NCI-H82 treated with DMSO at 0.1 percent for 48 hours (cell line): ENCODE data around the gene PTH1R.

Experiments
- DNase-seq: peaks from one replicate; lab custom pipeline; 2025; ENCODE audit not compliant: unreplicated experiment; lab: John Stamatoyannopoulos, UW

The PTH1R gene

DNA sequence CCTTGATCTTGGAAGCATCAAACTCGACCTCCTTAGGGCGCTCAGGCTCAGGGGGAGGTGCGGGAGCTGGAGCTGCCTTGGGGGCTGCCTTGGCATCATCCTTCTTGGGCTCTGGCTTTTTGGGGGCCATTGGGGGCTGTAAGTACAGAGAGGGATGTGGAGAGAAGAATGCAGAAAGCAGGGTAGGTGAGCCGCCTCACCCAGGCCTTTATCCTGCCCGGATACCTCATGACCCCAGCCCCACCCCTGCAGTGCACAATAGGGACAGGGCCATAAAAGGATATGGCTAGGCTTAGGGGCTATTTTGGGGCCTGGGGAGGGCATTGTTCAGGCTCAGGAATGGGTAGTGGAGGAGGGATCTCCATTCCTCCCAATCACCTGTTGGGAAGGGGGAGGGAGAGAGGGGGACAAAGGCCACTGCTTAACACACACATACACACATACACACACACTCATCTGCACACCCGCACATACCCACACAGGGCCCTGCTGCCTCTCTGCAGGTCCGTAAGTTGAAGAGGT is 14.2 kb upstream of the PTH1R start, which contains the start of gene MYL3:
TSS of gene MYL3 (minus strand) at position 184 of the 522 bp plus-strand sequence. CDS start at position 130, 54 bp downstream.
- DNase-seq = no peak

DNA sequence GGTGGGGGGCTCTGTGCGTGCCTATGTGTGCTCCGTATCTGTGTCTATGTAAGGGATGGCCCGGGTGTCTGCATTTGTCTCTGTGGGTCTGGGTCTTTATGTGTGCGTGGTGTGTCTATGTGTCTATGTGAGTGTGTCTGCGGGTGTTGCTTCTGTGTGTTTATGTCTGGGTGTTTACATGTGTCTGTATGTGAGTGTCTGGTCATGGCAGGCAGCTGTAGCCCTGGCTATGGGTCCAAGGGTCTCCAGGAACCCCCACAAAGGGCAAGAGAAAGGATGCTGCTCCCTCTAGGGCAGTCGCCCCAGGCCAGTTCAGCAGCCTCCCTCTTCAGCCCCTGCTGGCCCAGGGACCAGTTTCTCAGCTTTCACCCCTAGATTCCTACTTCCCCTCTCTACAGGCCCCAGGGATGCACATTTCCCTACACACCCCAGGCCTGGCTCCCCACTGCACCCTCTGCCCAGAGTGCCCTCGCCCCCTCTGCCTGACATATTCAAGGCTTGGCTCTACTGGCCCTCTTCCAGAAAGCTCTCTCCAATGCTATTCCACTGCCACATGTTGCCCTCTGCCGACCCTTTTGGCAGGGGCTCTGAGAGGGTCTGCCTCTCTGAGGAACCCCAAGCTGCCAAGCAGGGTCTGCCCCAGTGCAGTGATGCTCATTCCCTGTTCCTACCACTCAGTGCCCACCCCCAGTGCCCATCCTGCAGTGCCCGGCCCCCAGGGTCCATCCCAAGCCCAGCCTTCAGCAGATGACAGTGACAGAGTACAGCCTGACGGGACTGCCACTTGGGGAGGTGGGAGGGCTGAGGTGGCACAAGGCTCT is 13.2 kb upstream of the PTH1R start:
- no peak for DNase-seq

DNA sequence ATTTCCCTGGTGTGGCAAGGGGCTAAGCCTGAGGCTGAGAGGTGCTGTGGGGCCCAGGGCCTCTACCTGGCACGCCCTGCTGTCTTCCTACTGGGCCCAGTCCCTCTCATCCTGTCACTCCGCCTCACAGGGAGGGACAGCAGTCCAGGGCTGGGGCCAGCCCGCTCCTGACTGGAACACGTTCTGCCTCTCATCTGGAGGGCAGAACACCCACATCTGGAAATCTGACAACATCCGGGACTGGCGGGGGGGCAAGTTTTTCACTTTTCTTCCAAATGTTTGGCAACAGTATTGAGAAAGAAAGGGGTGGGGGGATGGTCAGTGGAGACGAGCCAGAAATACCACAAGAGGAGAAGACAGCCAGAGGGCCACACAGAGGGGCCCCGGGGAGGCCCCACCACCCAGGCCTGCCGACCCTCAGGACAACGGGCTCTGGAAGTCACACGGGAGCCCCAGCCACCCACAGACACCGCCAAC is 12.5 kb upstream of the PTH1R start:
- no peak for DNase-seq

DNA sequence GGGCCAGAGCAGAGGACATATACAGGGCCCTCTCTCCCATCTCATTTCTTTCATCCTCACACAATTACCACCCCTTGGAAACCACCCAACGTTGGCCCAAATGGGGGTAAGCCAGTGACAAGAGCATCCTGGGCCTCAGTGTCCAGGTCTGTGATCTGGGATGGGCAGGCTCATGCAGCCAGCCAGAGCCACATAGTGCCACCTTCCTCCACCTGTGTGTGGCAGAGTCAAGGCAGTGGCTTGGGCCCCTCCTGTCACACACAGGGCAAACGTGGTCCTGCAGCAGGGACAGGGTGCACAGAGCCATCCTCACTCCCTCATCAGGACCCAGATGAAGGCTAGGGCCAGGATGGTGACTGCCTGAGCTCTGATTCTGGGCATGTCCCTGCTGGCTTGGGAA is 12.0 kb upstream of the PTH1R start:
- DNase-seq = no peak

DNA sequence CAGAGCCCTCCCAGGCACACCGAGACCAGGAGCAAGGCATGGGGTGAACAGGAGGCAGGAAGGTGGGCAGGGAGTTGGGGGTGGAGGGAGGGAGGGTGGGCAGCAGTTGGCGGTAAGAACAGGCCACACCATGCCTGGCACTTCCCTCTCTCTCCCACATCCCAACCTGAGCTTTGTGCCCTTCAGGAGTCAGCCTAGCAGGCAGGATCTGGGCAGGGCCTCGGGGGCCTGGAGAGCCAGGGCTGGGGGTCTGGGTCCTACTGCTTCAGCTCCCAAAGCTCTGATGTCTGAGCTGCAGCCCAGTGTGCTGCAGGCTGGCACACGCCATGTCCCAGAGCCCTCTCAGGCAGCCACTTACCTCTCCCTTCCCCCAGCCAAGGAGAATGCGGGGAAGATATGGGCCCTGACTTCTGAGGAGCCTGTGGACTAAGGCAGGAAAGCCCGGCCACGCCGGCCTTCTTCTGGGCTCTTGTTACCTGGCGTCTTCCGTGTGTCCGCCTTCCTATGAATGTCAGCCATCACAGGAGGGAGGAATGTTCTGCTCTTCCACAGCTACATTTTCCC is 11.4 kb upstream of the PTH1R start:
- no peak for DNase-seq

DNA sequence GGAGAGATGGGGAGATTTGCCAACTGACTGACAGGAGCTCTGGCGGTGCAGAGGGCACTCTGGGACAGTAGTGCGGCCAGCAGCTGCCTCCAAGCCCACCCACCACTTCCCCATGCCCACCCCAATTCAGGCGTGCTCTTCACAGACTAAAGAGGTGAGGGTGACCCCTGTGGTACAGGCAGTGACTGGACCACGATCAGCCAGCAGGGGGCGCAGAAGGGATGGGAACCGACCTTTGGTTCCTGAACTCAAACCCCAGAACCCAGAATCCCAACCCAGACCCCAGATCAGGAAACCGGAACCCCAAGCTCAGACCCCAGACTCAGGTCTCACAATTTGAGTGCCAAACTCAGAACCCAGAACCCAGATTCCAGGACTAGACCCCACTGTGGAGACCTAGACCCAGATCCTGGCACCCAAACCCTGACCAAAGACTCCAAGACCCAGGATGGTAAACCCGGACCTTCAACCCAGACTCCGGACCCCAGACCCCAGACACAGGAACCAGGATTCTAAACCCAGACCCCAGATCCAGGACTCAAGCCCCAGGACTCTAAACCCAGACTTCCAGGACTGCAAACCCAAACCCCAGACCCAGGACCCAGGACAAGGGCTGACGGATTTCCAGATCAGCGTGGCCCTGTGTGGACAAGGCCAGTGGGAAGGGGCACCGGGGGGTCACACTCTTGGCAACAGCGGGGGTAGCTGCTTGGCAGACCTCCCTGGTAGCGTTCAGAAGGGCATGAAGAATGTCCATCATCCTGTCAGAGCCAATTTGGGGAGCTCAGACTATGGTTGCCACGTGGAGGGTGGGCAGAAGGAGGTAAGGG is 10.6 kb upstream of the PTH1R start:
- no peak for DNase-seq

DNA sequence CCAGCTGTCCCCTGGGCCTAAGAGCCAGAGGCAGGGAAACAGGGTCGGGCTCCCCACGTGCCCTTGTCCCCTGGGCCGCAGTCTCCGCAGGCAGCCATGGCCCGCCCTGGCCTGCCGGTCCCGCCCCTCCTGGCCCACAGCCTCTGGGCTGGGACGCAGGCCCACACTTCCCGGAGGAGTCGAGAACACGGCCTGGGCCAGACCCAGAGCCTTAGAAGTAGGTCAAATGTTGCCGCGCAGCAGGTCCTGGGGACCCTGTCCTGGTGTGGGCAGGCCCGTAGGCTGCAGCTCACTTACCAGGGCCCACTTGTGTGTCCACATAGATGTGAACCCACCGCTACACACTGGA is 10.0 kb upstream of the PTH1R start:
- no peak for DNase-seq

DNA sequence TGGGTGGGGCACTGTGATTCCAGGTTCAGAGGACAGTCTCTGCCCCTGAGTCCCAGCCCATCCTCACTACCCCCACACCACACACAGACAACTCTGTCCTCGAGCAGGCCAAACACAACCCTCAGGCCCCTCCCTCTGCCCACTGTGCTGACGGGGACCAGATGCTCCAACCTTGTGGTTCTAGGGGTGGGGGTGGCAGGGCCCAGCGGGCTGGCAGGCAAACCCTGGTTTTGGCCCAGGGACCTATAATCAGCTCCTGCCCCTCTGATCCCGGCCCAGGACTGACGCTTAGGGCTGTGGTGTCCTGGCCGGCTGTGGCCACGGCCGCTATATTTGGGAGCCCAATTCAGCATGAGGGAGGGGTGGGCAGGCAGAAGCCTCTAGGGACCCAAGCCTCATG is 9.2 kb upstream of the PTH1R start:
- DNase-seq = no peak

DNA sequence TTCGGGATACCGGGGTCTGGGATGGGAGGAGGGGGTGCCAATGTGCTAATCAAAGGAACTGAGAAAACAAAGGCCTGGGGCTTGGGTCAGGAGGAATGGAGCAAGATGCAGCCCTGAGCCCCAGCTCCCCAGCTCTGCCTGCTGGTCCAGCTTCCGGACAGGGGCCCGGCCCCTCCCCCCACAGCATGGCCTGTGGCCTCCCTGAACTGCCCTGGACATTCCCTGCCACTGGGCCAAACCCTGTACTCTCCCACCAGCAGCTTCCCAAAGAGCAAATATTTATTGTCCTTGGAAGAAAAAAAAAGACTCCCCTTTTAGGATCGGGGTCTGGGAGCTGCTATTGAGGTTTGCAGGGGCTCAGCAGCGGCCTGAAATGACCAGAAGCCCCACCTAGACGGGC is 8.6 kb upstream of the PTH1R start:
- DNase-seq = no peak

DNA sequence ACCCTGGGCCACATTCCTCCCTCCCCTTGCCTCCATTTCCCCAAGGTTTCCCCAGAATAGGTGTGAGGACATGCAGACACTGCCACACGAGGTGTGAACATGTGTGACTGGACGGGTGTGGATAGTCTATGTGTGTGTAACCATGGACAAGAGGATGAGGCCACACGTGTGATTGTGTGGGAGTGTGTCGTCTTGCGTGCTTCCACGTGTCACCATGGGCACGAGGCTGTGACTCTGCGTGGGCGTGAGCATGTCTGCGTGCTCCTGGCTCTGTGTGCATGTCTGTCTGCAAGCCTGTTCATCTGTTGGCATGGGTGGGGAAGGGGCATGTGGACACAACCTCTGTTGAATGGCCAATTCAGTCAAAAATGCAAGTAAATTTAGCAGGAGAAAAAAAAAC is 8.1 kb upstream of the PTH1R start:
- DNase-seq = no peak

DNA sequence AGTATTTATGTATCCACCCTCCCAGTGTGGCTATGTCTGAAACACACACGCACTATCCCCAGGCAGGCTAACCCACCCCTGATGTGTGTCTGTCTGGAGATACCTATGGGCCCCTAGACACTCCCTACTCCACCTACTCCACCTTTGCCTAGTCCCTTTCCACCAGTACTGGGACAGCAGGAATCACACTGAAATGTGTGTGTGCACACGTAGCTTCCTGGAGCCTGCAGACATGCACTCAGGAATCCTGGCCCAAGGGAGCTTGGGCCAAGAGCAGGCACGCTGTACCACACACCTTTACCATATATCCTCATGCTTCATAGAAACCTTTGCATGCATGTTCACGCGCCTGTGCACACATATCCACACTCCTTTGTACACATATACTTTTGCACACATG is 6.9 kb upstream of the PTH1R start:
- DNase-seq = no peak

DNA sequence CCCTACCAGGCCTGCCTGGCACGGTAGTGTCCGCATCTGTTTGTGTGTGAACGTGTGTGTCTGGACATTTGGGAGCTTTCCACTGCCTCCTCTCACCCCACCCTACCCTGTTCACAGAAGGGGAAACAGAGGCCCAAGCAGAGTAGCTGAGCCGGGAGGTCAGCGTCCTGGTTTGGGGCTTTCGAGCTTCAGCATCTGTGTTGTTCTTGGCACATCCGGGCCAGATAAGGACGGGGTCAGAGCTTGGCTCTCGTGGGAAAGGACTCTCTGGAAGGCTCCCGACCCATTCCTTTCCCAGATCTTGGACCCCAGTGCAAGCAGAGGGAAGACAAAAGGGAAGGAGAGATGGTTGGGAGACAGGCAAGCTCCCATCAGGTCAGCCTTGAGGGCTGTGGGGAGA is 6.3 kb upstream of the PTH1R start:
- DNase-seq = no peak

DNA sequence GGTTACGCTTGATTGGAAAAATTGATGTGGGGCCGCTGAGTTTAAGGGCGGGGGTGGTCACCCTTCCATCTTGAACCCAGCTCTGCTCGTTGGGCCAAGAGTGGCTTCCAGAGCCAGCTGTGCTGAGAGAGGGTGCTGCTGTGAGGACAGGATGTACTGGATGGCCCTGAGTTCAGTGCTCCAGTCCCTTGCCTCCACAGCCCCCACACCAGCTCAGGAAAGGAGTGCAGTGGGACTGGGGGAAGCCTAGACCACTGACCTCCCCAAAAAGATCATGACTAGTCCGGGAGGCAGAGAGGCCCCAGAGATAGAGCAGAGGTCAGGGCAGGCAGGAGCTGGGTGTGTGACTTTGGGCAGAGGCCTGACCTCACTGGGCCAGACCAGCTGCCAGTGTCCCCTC is 4.0 kb upstream of the PTH1R start:
- no peak for DNase-seq

DNA sequence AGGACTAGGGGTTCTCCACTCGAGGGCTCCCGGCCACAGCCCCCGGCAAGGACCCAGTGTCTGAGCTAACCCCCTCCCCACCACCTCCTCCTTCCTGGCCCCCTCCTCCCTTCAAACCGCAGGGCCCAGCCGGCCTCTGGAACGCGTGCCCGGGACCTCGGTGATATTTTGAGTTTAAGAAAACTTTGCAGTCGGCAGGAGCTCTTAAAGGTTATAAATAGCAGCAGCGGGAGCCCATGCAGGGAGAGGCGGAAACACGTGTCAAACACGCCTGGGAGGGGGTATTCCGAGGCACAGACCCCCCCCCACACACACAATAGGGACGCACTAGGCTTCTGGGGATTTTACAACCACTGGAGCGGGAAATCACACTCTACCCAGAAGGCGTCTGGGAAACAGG is 3.1 kb upstream of the PTH1R start:
- no peak for DNase-seq

DNA sequence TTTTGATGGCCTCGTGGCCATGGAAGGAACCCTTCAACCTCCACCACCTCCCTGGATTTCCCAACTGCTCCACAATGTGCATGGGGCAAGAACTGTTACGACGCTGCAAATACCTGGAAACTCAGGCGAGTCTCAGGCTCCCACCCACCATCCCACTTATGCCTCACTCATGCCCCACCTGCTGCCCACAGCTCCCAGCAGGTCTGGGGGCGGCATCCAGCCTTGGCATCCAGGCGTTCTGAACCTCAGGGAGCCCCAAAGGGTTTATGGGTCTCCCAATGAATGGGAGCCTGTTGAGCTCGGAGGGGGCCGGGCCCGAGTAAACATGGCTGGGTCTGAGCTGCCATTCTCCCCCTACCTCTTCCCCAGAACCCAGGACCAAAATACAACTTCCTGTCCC is 2.0 kb upstream of the PTH1R start:
- no peak for DNase-seq

DNA sequence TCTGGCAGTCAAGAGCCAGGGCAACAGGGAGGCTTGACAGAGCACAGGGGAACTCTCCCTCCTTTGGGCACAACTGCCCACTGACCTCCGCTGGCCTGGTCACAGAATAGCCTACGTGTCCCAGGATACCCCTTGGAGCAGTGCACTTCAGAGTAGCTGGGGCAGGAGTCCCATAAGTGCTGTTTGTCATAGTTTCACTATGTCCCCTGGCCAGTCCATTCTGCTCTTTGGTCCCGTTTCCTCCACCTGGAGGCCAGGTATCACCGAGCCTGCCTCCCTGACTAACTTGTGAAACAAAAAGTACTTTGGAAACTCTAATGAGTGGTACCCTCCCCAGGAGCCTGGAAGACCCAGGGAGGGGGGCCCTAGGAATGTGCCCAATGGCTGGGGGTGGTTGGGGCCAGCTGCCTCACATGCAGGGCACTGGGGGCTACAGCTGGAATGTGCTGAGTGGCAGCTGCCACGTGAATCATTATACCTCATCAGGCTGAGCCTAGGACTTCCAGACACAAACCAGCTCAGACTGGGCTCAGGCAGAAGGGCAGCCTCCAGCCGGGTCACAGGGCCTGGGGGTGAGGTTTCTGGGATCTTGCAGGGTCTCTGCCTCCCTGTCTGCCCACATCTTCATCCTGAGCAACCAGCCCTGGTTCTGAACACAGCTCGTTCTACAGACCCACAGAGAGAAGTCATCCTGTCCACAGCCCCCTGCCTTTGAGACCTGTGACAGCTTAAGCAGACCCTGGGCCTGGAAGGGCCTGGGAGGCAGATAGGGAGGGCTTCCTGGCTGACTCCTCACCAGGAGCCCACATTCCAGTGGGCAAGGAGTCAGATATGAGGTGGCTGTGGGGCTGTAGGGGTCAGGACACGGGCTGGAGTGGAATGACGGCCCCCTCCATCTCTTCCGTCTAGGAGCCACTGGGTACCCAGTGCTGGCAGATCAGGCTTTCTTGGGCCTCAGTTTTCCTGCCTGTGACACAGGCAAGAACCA is 914 bp upstream of the PTH1R start:
- DNase-seq = no peak

DNA sequence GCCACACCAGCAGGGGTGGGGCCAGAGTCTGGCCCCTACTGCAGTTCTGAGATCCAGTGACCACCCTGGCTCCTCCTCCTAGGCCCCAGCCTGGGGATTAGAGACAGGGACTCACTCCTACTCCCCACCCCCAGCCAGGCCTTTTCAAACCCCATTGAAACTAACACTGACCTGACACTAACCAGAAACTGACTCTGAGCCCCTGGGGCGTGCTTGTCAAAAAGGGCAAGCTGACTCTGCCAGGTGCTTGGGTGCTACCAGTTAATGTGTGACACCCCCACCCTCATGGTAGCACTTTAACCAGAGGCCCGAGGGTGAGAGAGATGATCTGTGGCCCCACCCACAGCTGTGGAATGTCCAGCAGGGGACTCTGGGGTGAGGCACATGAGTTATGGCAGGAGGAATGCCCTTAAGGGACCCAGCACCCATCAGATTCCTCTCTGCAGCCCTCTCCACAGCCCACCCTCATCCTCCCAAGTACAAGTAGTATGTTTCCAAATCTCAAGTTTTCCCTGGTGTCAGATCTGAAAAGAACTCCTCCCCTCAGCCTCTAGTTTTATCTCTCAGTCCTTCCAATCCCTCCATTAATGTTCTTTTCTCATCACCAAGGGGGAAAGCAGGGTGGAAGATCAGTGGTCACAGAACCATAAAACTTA is 1.4 kb downstream of the PTH1R start:
- DNase-seq = no peak

DNA sequence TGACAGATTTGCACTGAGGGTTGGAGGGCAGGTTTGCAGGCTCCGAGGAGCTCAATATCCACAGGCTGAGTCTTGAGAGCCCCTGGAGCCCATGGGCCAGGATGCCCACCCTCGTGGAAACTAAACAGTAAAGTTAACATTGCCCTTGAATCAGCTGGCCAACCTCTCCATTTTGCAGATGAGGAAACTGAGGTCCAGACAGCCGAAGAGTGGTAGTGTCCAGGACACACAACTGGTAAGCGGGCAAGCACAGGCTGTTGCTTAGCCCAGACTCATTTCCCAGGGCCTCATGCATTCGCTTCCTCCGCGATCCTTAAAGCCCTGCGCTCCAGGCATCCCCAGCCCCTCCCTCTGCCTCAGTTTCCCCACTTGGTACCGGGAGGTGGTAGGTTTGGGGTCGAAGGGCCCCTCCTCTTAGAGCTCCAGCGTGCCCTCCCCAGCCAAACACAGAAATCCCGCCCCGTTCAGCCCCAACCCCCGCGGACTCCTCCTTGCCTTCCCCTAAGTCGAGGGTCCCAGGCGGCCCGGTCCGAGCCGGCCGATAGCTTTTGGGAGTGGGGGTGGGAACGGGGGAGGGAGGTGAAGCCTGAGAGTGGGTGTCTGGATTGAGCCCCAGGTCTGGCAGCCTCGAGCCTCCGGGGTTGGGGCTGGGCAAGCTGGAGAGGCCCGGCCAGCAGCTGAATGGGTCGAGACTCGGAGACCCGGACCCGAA is 3.5 kb downstream of the PTH1R start:
- DNase-seq = no peak

DNA sequence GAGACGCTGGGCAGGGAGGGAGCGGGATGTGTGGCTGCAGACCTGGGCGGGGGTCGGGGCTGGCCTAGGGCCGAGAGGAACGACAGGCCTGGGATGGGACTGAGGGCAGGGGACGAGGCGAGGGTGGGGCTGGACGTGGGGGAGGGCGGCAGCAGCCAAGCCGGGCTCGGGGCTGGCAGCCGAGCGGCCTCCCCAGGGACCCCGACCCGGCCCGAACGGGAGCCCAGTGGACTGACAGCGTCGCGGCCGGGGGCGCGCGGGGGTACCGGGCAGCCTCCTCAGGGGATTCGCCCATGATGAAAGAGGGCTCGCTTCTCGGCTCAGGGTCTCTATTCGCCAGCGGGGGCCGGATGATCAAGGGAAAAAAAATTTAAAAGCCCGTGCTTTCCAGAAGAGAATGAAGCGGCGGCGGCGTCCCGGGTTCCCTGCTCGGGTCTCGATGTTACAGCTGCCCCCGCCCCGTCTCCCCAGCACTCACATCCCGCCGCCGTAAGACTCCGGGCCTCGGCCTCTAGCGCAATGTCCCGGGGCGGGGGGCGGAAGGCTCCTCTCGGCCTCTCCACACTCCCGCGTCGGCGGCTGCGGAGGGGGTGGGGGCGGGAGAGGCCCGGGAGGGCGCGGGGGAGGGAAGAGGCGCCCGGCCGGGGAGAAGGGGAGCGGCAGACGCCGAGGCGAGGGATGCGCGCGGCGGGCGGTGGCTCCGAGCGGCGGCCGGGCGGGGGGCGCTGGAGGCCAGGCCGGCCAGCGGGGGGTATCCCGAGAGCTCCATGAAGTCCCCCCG is 4.3 kb downstream of the PTH1R start:
- no peak for DNase-seq
